Panc1 (cell line): ENCODE data around the gene DSG1. TPM values are rescaled to one million over a fixed set of nuclear protein-coding genes. Genes with fewer than 3 reads are reported as not detected.

Experiments used
- ATAC-seq: fragments of 200-7000 bp; cut with Tn5 transposase; 2 replicates; pipeline ENCODE4 v1.9.1; 2020; ENCODE audit warnings: mild to moderate bottlenecking, moderate library complexity
- BruUV-seq: library from RNA; stranded (reverse); fragments of 400-500 nt; replicated peaks from 2 replicates; lab custom pipeline; 2021; lab: Mats Ljungman, UMichigan
- CTCF ChIA-PET: fragments of 300-600 bp; sonication (Branson Sonifier 250); formaldehyde crosslinking; loops from one replicate; lab custom pipeline; 2022; ENCODE audit warnings: antibody characterized with exemption; lab: Charles Lee
- POLR2A ChIA-PET: fragments of 300-600 bp; sonication (Branson Sonifier 250); formaldehyde crosslinking; loops from one replicate; lab custom pipeline; 2022; ENCODE audit warnings: antibody characterized with exemption; lab: Charles Lee
- DNase-seq: peaks from one replicate; pipeline ENCODE4 v3.0.0-alpha.2; 2010; ENCODE audit warnings: low read depth, low spot score
- H3K27ac ChIP-seq: 2 replicates; pipeline ENCODE4 v1.5.1; 2011; ENCODE audit warnings: mild to moderate bottlenecking, low read length, inconsistent platforms
- H3K27me3 ChIP-seq: fragments of 200-500 bp; sonication (Bioruptor generic); 2 replicates; pipeline ENCODE4 v1.6.0; 2014; ENCODE audit warnings: low read length, inconsistent platforms; ENCODE audit not compliant: control insufficient read depth, insufficient read depth
- H3K36me3 ChIP-seq: fragments of 200-500 bp; sonication (Bioruptor generic); 2 replicates; pipeline ENCODE4 v1.5.1; 2014; ENCODE audit warnings: inconsistent platforms, mild to moderate bottlenecking, low read length, moderate library complexity; ENCODE audit not compliant: control insufficient read depth, insufficient read depth
- H3K4me1 ChIP-seq: 2 replicates; pipeline ENCODE4 v1.5.1; 2011; ENCODE audit warnings: inconsistent platforms, mild to moderate bottlenecking, low read length, moderate library complexity; ENCODE audit not compliant: control insufficient read depth, insufficient read depth
- H3K4me3 ChIP-seq, 2 experiments: 2 replicates each; pipeline ENCODE4 v1.5.1; 2011 to 2012; ENCODE audit warnings: low read depth in 2 of 2, low read length in 2 of 2, mild to moderate bottlenecking in 2 of 2, inconsistent platforms in 1 of 2, moderate library complexity in 1 of 2
- H3K9me3 ChIP-seq: fragments of 200-500 bp; sonication (Bioruptor generic); 2 replicates; pipeline ENCODE4 v1.5.1; 2014; ENCODE audit warnings: low read depth, mild to moderate bottlenecking, inconsistent platforms, low read length, moderate library complexity; ENCODE audit not compliant: control insufficient read depth, insufficient read depth
- CTCF ChIP-seq: fragments of 450-650 bp; IDR thresholded peaks from 2 replicates; pipeline ENCODE4 v1.5.1; 2017; ENCODE audit warnings: mild to moderate bottlenecking
- POLR2AphosphoS5 ChIP-seq: IDR thresholded peaks from 2 replicates; pipeline ENCODE4 v1.6.1; 2012; ENCODE audit warnings: mild to moderate bottlenecking, low read depth, low read length, moderate library complexity
- REST ChIP-seq, 2 experiments: IDR thresholded peaks; 2 replicates each; pipeline ENCODE4 v1.6.1; 2011 to 2012; ENCODE audit warnings: low read depth in 2 of 2, control low read depth in 1 of 2, low read length in 1 of 2, mild to moderate bottlenecking in 1 of 2, moderate library complexity in 1 of 2; ENCODE audit not compliant: insufficient read depth in 1 of 2
- SIN3A ChIP-seq: IDR thresholded peaks from 2 replicates; pipeline ENCODE4 v1.6.1; 2012; ENCODE audit warnings: low read depth, mild to moderate bottlenecking, low read length, moderate library complexity, borderline replicate concordance; ENCODE audit not compliant: insufficient read depth
- TCF7L2 ChIP-seq: IDR thresholded peaks from 2 replicates; pipeline ENCODE4 v1.6.1; 2011; ENCODE audit warnings: mild to moderate bottlenecking, low read depth, low read length, inconsistent platforms
- in situ Hi-C: cut with HindIII; loops from 2 replicates; pipeline ENCODE4 v1.10.0; 2016; ENCODE audit warnings: low sequenced_read_pairs, low pct_unique_long_range_greater_than_20kb
- intact Hi-C: fragments of 100-400 bp; cut with micrococcal nuclease; formaldehyde crosslinking; loops from one replicate; pipeline ENCODE4 v1.10.0; 2022; ENCODE audit not compliant: unreplicated experiment
- total RNA-seq: library from RNA; stranded (reverse); gene quantifications from one replicate; pipeline ENCODE4 v1.2.1, GENCODE V29; 2021; ENCODE audit not compliant: unreplicated experiment

DSG1 gene
- total RNA-seq, 1 experiment from 2014 or later = not detected

- Histone ChIP-seq H3K27me3 (no peaks in the 10 kb centered on the region), H3K36me3 (no peaks in the 10 kb centered on the region), H3K4me3 (no peak overlapping the region), H3K4me1 (no peaks in the 10 kb centered on the region), H3K9me3 (no peaks in the 10 kb centered on the region), H3K27ac (no peak overlapping the region)
- no TSS peak for BruUV-seq
- ChIA-PET POLR2A (no interaction called here), CTCF (no interaction called here)
- TF ChIP-seq TCF7L2 = no peak
- no peak for TF ChIP-seq CTCF
- TF ChIP-seq SIN3A = no peak
- TF ChIP-seq POLR2AphosphoS5 = no peak
- no peak for TF ChIP-seq REST (IDR thresholded peaks at IDR 0.05; ENCODE audit: insufficient read depth in 1 of 2, low read depth in 2 of 2, low read length in 1 of 2)
- in situ Hi-C loops (no loop called here), intact Hi-C loops (no loop called here)
- ATAC-seq (no peak), DNase-seq (no peak)
These were observed 46.2 kb downstream of the DSG1 start for GRCh38 chr18:31364190-31364589.

GRCh38 chr18:31369478-31369877 lies 51.5 kb downstream of the DSG1 start:
- Histone ChIP-seq H3K27ac (no peak overlapping the region), H3K9me3 (no peaks in the 10 kb centered on the region), H3K4me3 (no peak overlapping the region), H3K4me1 (no peaks in the 10 kb centered on the region), H3K27me3 (no peaks in the 10 kb centered on the region), H3K36me3 (no peaks in the 10 kb centered on the region)
- TF ChIP-seq CTCF (no peak), SIN3A (no peak), POLR2AphosphoS5 (no peak), REST (IDR thresholded peaks at IDR 0.05; ENCODE audit: insufficient read depth in 1 of 2, low read depth in 2 of 2, low read length in 1 of 2) (no peak), TCF7L2 (no peak)
- intact Hi-C loops = no loop called here
- DNase-seq (no peak), ATAC-seq (no peak)
- CTCF ChIA-PET = no interaction called here
- in situ Hi-C loops = no loop called here
- no TSS peak for BruUV-seq
- POLR2A ChIA-PET = no interaction called here
